HL-60 (cell line): ENCODE results near the gene SETBP1.

Source experiments
- GABPA ChIP-seq: IDR thresholded peaks from 2 replicates; pipeline ENCODE4 v1.6.1; 2012; ENCODE audit warnings: low read depth
- POLR2AphosphoS5 ChIP-seq: IDR thresholded peaks from 2 replicates; pipeline ENCODE4 v1.6.1; 2012; ENCODE audit warnings: low read depth
- REST ChIP-seq: IDR thresholded peaks from 2 replicates; pipeline ENCODE4 v1.6.1; 2012; ENCODE audit warnings: low read depth; ENCODE audit not compliant: insufficient replicate concordance
- TF ChIP-seq, protein P1 (sequence below): IDR thresholded peaks from one replicate; pipeline ENCODE4 v1.5.1; 2011; ENCODE audit warnings: low read length, control low read depth, inconsistent platforms; ENCODE audit not compliant: insufficient read depth

GRCh38 chr18:44849361-44849760 lies 168.7 kb downstream of the SETBP1 start:
- no peak for TF ChIP-seq GABPA
- TF ChIP-seq, protein P1, sequence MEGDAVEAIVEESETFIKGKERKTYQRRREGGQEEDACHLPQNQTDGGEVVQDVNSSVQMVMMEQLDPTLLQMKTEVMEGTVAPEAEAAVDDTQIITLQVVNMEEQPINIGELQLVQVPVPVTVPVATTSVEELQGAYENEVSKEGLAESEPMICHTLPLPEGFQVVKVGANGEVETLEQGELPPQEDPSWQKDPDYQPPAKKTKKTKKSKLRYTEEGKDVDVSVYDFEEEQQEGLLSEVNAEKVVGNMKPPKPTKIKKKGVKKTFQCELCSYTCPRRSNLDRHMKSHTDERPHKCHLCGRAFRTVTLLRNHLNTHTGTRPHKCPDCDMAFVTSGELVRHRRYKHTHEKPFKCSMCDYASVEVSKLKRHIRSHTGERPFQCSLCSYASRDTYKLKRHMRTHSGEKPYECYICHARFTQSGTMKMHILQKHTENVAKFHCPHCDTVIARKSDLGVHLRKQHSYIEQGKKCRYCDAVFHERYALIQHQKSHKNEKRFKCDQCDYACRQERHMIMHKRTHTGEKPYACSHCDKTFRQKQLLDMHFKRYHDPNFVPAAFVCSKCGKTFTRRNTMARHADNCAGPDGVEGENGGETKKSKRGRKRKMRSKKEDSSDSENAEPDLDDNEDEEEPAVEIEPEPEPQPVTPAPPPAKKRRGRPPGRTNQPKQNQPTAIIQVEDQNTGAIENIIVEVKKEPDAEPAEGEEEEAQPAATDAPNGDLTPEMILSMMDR, result no peak
- TF ChIP-seq POLR2AphosphoS5, result no peak
- TF ChIP-seq REST, result no peak
